GM12878 (cell line): ENCODE measurements around the gene MAN2A1. TPM values are rescaled to one million over a fixed set of nuclear protein-coding genes. Genes with fewer than 3 reads are reported as not detected.
"Not testable (repeated sequence)": the region's sequence is repeated elsewhere in the genome, so short reads cannot be mapped to it uniquely, and the experiment has no call there.

Experiments
- ATAC-seq: fragments of 200-7000 bp; cut with Tn5 transposase; 3 replicates; pipeline ENCODE4 v1.9.1; 2020; ENCODE audit warnings: mild to moderate bottlenecking, moderate library complexity
- BruUV-seq: library from RNA; stranded (reverse); fragments of 400-500 nt; replicated peaks from 2 replicates; lab custom pipeline; 2021; lab: Mats Ljungman, UMichigan
- CTCF ChIA-PET: fragments of 300-600 bp; sonication (Branson Sonifier 250); formaldehyde crosslinking; extraction: SDS; loops from one replicate; lab custom pipeline; 2021; ENCODE audit warnings: inconsistent platforms; lab: Yijun Ruan, JAX
- POLR2A ChIA-PET: fragments of 350-600 bp; formaldehyde crosslinking; extraction: SDS; loops from one replicate; lab custom pipeline; 2021; ENCODE audit warnings: inconsistent platforms; lab: Charles Lee
- RAD21 ChIA-PET: fragments of 300-600 bp; sonication (Branson Sonifier 250); formaldehyde crosslinking; loops from one replicate; lab custom pipeline; 2023; ENCODE audit warnings: antibody characterized with exemption; ENCODE audit not compliant: unreplicated experiment; lab: Charles Lee
- SMC1A ChIA-PET: fragments of 300-600 bp; sonication (Branson Sonifier 250); formaldehyde crosslinking; loops from one replicate; lab custom pipeline; 2023; ENCODE audit not compliant: unreplicated experiment, uncharacterized antibody; lab: Charles Lee
- DNase-seq: peaks from one replicate; pipeline ENCODE4 v3.0.0-alpha.2; 2011; ENCODE audit warnings: low read depth, low spot score
- FAIRE-seq: peaks from 3 replicates; lab custom pipeline; 2011; peaks lifted over from hg19 to GRCh38; lab: Jason Lieb, UNC
- H2AFZ ChIP-seq: 2 replicates; pipeline ENCODE4 v1.6.0; 2011; ENCODE audit warnings: low read depth, low read length, control low read depth; ENCODE audit not compliant: control insufficient read depth
- H3K27ac ChIP-seq: 2 replicates; pipeline ENCODE4 v1.5.1; 2011; ENCODE audit warnings: control low read depth; ENCODE audit not compliant: control insufficient read depth, insufficient read depth
- H3K27me3 ChIP-seq, 2 experiments: replicated peaks in 1 of 2; 2 replicates each; pipeline versions ENCODE4 v1.6.0 to v1.6.1; 2011; ENCODE audit warnings: low read length in 1 of 2; ENCODE audit not compliant: control insufficient read depth in 2 of 2, insufficient read depth in 2 of 2
- H3K36me3 ChIP-seq, 2 experiments: 2 replicates each; pipeline ENCODE4 v1.5.1; 2011; ENCODE audit warnings: low read length in 1 of 2; ENCODE audit not compliant: control insufficient read depth in 2 of 2, insufficient read depth in 2 of 2
- H3K4me1 ChIP-seq: 2 replicates; pipeline ENCODE4 v1.6.1; 2011; ENCODE audit warnings: mild to moderate bottlenecking, low read length, moderate library complexity, mixed read lengths; ENCODE audit not compliant: control insufficient read depth, insufficient read depth
- H3K4me2 ChIP-seq: 2 replicates; pipeline ENCODE4 v1.6.0; 2011; ENCODE audit warnings: control low read depth; ENCODE audit not compliant: control insufficient read depth, insufficient read depth
- H3K4me3 ChIP-seq: fragments of 200-600 bp; sonication (generic); 2 replicates; pipeline ENCODE4 v1.5.1; 2016
- H3K79me2 ChIP-seq: 2 replicates; pipeline ENCODE4 v1.6.0; 2011; ENCODE audit warnings: low read length; ENCODE audit not compliant: control insufficient read depth, insufficient read depth
- H3K9ac ChIP-seq: 2 replicates; pipeline ENCODE4 v1.8.0; 2011; ENCODE audit warnings: low read length, control low read depth, mixed read lengths; ENCODE audit not compliant: control insufficient read depth, insufficient read depth
- H3K9me3 ChIP-seq: replicated peaks from 3 replicates; pipeline ENCODE4 v1.5.1; 2011; ENCODE audit warnings: mild to moderate bottlenecking, low read length; ENCODE audit not compliant: control insufficient read depth, insufficient read depth
- H4K20me1 ChIP-seq: 2 replicates; pipeline ENCODE4 v1.6.0; 2011; ENCODE audit not compliant: control insufficient read depth, insufficient read depth
- YY1 ChIP-seq: IDR thresholded peaks from 2 replicates; pipeline ENCODE4 v1.6.1; 2011; ENCODE audit warnings: low read depth, mild to moderate bottlenecking, low read length
- ZNF24 ChIP-seq: fragments of 450-650 bp; IDR thresholded peaks from 2 replicates; pipeline ENCODE4 v1.6.1; 2017; ENCODE audit warnings: antibody characterized with exemption, mild to moderate bottlenecking
- ZZZ3 ChIP-seq: IDR thresholded peaks from 2 replicates; pipeline ENCODE4 v1.6.1; 2011; ENCODE audit warnings: low read depth; ENCODE audit not compliant: control insufficient read depth, insufficient read length
- WGBS: methylation state at CpG from one replicate; pipeline ENCODE4 v1.1.6; 2016; ENCODE audit warnings: low lambda C conversion rate; ENCODE audit not compliant: insufficient replicate concordance, insufficient coverage; ENCODE audit errors: missing lambda C conversion rate; 5-methylcytosine and 5-hydroxymethylcytosine counted together
- in situ Hi-C: fragments of 300-500 bp; cut with MboI; formaldehyde crosslinking; loops from 9 replicates; pipeline ENCODE4 v1.14.3; 2018; ENCODE audit warnings: mixed read lengths
- intact Hi-C: fragments of 100-400 bp; cut with micrococcal nuclease; formaldehyde crosslinking; loops from one replicate; pipeline ENCODE4 v1.14.2; 2022; ENCODE audit not compliant: unreplicated experiment
- polyA plus RNA-seq, 11 experiments: library from polyadenylated mRNA; depleted of rRNA in 4 of 11; unstranded in 6 of 11; stranded (reverse) in 5 of 11; fragments of >200 nt; fragmentation: Nextera tagmentation in 4 of 11; fragmentation: Illumina TruSeq in 1 of 11; extraction: Ambion mirVana in 4 of 11; extraction: Trizol in 1 of 11; gene quantifications; 1 replicate in 1 of 11; 2 replicates in 10 of 11; pipeline versions ENCODE4 v1.2.1 to v1.2.3, GENCODE V29; 2011 to 2016; ENCODE audit warnings: inconsistent platforms in 2 of 11, missing spikeins in 2 of 11, low read depth in 1 of 11
- total RNA-seq, 4 experiments: library from RNA; depleted of rRNA in 3 of 4; stranded (reverse); fragments of >200 nt in 3 of 4; fragmentation: Illumina TruSeq in 1 of 4; extraction: Trizol in 1 of 4; gene quantifications; 2 replicates each; pipeline versions ENCODE4 v1.2.1 to v1.2.3, GENCODE V29; 2013 to 2021

The MAN2A1 gene
- total and polyA plus RNA-seq, 10 of the 15 experiments (the other 5 are each of a cell fraction or from before 2014, with no cell fraction given), result 4.2 to 27.9 (median 10.5) TPM

DNA sequence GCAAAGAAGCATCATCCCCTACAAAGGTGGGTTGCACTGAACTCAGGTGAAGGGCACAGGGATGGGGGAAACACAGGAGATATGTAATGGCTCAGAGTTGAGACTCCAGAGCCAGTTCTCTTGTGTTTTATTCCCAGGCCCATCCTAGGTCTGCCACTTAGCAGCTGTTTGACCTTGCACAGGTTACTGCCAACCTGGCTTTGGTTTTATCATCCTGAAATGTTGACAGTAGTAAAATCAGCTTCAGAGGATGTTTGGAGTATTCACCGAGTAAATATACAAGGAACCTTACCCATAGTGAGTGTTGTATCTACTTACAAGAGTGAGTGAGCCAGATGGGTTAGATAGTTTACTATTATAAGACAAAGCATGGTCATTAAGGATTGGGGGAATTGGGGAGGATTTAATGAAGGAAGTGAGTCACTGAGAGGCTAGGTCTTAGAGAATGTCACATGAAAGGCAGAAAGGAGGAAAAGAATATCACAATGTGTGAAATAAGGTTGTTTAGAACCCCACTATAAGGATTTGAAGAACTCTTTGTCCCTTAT lies 141.3 kb downstream of the MAN2A1 start (continued):
- no peak for TF ChIP-seq ZZZ3

DNA sequence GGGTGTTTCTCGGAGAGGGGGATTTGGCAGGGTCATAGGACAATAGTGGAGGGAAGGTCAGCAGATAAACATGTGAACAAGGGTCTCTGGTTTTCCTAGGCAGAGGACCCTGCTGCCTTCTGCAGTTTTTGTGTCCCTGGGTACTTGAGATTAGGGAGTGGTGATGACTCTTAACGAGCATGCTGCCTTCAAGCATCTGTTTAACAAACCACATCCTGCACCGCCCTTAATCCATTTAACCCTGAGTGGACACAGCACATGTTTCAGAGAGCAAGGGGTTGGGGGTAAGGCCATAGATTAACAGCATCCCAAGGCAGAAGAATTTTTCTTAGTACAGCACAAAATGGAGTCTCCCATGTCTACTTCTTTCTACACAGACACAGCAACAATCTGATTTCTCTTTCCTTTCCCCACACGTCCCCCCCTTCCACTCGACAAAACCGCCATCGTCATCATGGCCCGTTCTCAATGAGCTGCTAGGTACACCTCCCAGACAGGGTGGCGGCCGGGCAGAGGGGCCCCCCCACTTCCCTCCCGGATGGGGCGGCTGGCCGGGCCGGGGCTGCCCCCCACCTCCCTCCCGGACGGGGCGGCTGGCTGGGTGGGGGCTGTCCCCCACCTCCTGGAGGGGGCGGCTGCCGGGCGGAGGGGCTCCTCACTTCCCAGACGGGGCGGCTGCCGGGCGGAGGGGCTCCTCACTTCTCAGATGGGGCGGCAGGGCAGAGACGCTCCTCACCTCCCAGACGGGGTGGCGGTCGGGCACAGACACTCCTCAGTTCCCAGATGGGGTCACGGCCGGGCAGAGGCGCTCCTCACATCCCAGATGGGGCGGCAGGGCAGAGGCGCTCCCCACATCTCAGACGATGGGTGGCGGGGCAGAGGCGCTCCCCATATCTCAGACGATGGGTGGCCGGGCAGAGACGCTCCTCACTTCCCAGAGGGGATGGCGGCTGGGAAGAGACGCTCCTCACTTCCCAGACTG lies 142.8 kb downstream of the MAN2A1 start:
- BruUV-seq, result not testable (repeated sequence)

DNA sequence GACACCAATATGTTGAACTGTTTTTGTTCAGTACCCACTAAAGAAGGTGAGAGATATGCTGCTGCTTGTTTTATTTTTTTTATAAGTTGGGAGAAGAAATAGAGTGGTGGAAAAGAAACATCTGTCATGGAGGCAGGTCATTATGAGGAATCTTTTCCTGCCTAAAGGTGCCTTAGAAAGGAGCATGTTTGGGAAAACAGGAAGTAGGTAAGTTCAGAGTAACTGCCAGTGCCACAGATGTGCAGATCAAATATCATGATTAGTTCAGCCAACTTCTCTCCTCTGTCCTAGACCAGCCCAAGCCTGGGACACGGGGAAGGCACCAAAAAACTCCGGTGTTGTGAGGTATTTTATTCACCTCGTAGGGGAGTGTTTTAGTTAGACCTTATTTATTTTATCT lies 144.2 kb downstream of the MAN2A1 start:
- Histone ChIP-seq H3K9me3 (no peaks in the 10 kb centered on the region), H3K9ac (no peak overlapping the region), H3K36me3 (no peaks in the 10 kb centered on the region; a peak in 2 of 4 replicates), H3K4me3 (no peak overlapping the region), H3K4me2 (no peak overlapping the region), H3K27ac (no peak overlapping the region), H3K27me3 (no peaks in the 10 kb centered on the region), H3K79me2 (no peaks in the 10 kb centered on the region)
- CTCF ChIA-PET, result no interaction called here
- BruUV-seq, result no TSS peak
- POLR2A ChIA-PET, result no interaction called here
- no peak for FAIRE-seq
- 100% methylated on average over 3 of the region's 3 CpGs for WGBS
- SMC1A ChIA-PET, result no interaction called here
- TF ChIP-seq YY1 (no peak), ZNF24 (no peak)
- TF ChIP-seq, all 136 proteins: peak for 0
- H2AFZ ChIP-seq, result no peak overlapping the region
- in situ Hi-C loops, result no loop called here
- intact Hi-C loops, result no loop called here
- DNase-seq (no peak), ATAC-seq (no peak)
- RAD21 ChIA-PET, result no interaction called here
- H3K4me1 ChIP-seq, result no peaks in the 10 kb centered on the region
- H4K20me1 ChIP-seq, result no peaks in the 10 kb centered on the region

More for the DNA sequence above, 142.8 kb downstream of the MAN2A1 start:
- H3K4me3 ChIP-seq, H3K4me2 ChIP-seq, H4K20me1 ChIP-seq, H3K36me3 ChIP-seq, H3K9me3 ChIP-seq, H3K9ac ChIP-seq, in situ Hi-C loops, FAIRE-seq, intact Hi-C loops, SMC1A ChIA-PET, H3K79me2 ChIP-seq, RAD21 ChIA-PET, H2AFZ ChIP-seq, H3K27ac ChIP-seq, H3K27me3 ChIP-seq, DNase-seq, H3K4me1 ChIP-seq, POLR2A ChIA-PET, ATAC-seq: not testable (repeated sequence)
- WGBS, result 96% methylated on average over 21 of the region's 42 CpGs
- CTCF ChIA-PET, result interaction anchor here (0.9 kb wide), 1 partner anchor 9 kb away, joined by 3 read pairs; no protein-coding TSS in a partner anchor
